ENCODE results near the gene SRRT.

The SRRT gene

GRCh38 chr7:100827330-100828226 lies 47.3 kb upstream of the SRRT start, which contains the start of gene EPHB4:
TSS of gene EPHB4 (minus strand) at chr7:100827523. CDS start at chr7:100827030, 493 bp downstream.
- peak within 1 kb of the TSS; percentile 48 to 57 for H3K4me3 ChIP-seq
- H3K27me3 ChIP-seq, result peaks cover 0 to 69% of the 10 kb centered on the region in 2 donors
- peaks cover 0 to 22% (median 15%) of the 10 kb centered on the region in 4 donors for H3K4me1 ChIP-seq
- peak in 1 of 2 donors; percentile 44 for DNase-seq
- H3K9me3 ChIP-seq, result no peaks in the 10 kb centered on the region
- intact Hi-C loops (cut with DNase I; ENCODE audit: low total_unique reads), result no loop called here
- TF ChIP-seq CTCF (IDR thresholded peaks at IDR 0.05), result no peak
- no peak within 1 kb of the TSS for H3K27ac ChIP-seq
- peaks cover 0 to 15% (median 3%) of the 10 kb centered on the region in 3 donors for H3K36me3 ChIP-seq

GRCh38 chr7:100829150-100829716 lies 45.7 kb upstream of the SRRT start:
- H3K4me1 ChIP-seq, result peaks cover 0 to 22% (median 15%) of the 10 kb centered on the region in 4 donors
- intact Hi-C loops (cut with DNase I; ENCODE audit: low total_unique reads), result no loop called here
- no peak for DNase-seq
- H3K27ac ChIP-seq, result no peak overlapping the region
- H3K27me3 ChIP-seq, result peaks cover 0 to 55% of the 10 kb centered on the region in 2 donors
- H3K4me3 ChIP-seq, result no peak overlapping the region
- H3K36me3 ChIP-seq, result no peaks in the 10 kb centered on the region
- no peak for TF ChIP-seq CTCF (IDR thresholded peaks at IDR 0.05)
- no peaks in the 10 kb centered on the region for H3K9me3 ChIP-seq

- Histone ChIP-seq H3K4me3 (no peak overlapping the region), H3K27me3 (peaks cover 0 to 44% of the 10 kb centered on the region in 2 donors), H3K36me3 (no peaks in the 10 kb centered on the region), H3K9me3 (no peaks in the 10 kb centered on the region), H3K4me1 (peaks cover 0 to 22% (median 15%) of the 10 kb centered on the region in 4 donors), H3K27ac (no peak overlapping the region)
- intact Hi-C loops (cut with DNase I; ENCODE audit: low total_unique reads), result no loop called here
- no peak for TF ChIP-seq CTCF (IDR thresholded peaks at IDR 0.05)
- DNase-seq, result no peak
These were observed 44.5 kb upstream of the SRRT start for GRCh38 chr7:100830396-100830795.

GRCh38 chr7:100832281-100832633 lies 42.6 kb upstream of the SRRT start:
- DNase-seq, result no peak
- no peaks in the 10 kb centered on the region for H3K9me3 ChIP-seq
- H3K36me3 ChIP-seq, result no peaks in the 10 kb centered on the region
- no peak overlapping the region for H3K27ac ChIP-seq
- intact Hi-C loops (cut with DNase I; ENCODE audit: low total_unique reads), result no loop called here
- peaks cover 0 to 25% of the 10 kb centered on the region in 2 donors for H3K27me3 ChIP-seq
- no peak for TF ChIP-seq CTCF (IDR thresholded peaks at IDR 0.05)
- no peak overlapping the region for H3K4me3 ChIP-seq
- H3K4me1 ChIP-seq, result peaks cover 0 to 17% (median 11%) of the 10 kb centered on the region in 4 donors

GRCh38 chr7:100835903-100836811 lies 38.7 kb upstream of the SRRT start:
- TF ChIP-seq CTCF (IDR thresholded peaks at IDR 0.05), result no peak
- Histone ChIP-seq H3K9me3 (no peaks in the 10 kb centered on the region), H3K4me3 (no peak overlapping the region), H3K4me1 (peaks cover 0 to 10% (median 3%) of the 10 kb centered on the region in 4 donors), H3K27me3 (no peaks in the 10 kb centered on the region), H3K27ac (peak overlapping the region in 1 of 2 donors; percentile 51), H3K36me3 (no peaks in the 10 kb centered on the region)
- intact Hi-C loops (cut with DNase I; ENCODE audit: low total_unique reads), result no loop called here
- DNase-seq, result peak in 1 of 2 donors; percentile 75
